IMR-90 (cell line): ENCODE results near the gene PTX3. TPM values are rescaled to one million over a fixed set of nuclear protein-coding genes. Genes with fewer than 3 reads are reported as not detected.

ENCODE experiments used
- ATAC-seq: fragments of 200-7000 bp; cut with Tn5 transposase; 2 replicates; pipeline ENCODE4 v1.9.1; 2020; ENCODE audit warnings: low read depth, mild to moderate bottlenecking, moderate library complexity
- BruUV-seq: library from RNA; stranded (reverse); fragments of 400-500 nt; replicated peaks from 2 replicates; lab custom pipeline; 2021; lab: Mats Ljungman, UMichigan
- CTCF ChIA-PET: fragments of 300-600 bp; formaldehyde crosslinking; extraction: SDS; loops from one replicate; lab custom pipeline; 2021; ENCODE audit warnings: antibody characterized with exemption; lab: Yijun Ruan, JAX
- POLR2A ChIA-PET: fragments of 300-600 bp; sonication (Branson Sonifier 250); formaldehyde crosslinking; loops from one replicate; lab custom pipeline; 2022; ENCODE audit warnings: antibody characterized with exemption; ENCODE audit not compliant: unreplicated experiment; lab: Charles Lee
- DNase-seq: peaks from one replicate; pipeline ENCODE4 v3.0.0; 2013
- H2AFZ ChIP-seq: replicated peaks from 2 replicates; pipeline ENCODE3; 2013; ENCODE audit warnings: low read length, mild to moderate bottlenecking; ENCODE audit not compliant: poor library complexity
- H2AK5ac ChIP-seq: 2 replicates; pipeline ENCODE4 v1.6.1; 2013; ENCODE audit warnings: low read depth, low read length, inconsistent platforms
- H2AK9ac ChIP-seq: replicated peaks from 2 replicates; pipeline ENCODE3; 2013; ENCODE audit warnings: mild to moderate bottlenecking, low read depth, low read length, moderate library complexity; ENCODE audit not compliant: poor library complexity
- H2BK120ac ChIP-seq: 2 replicates; pipeline ENCODE4 v1.6.1; 2013; ENCODE audit warnings: low read depth, low read length, inconsistent platforms
- H2BK15ac ChIP-seq: 3 replicates; pipeline ENCODE4 v1.6.1; 2013; ENCODE audit warnings: low read depth, low read length, inconsistent platforms
- H2BK20ac ChIP-seq: 2 replicates; pipeline ENCODE4 v1.6.1; 2013; ENCODE audit warnings: low read depth, mild to moderate bottlenecking, inconsistent platforms, low read length, moderate library complexity
- H2BK5ac ChIP-seq: 2 replicates; pipeline ENCODE4 v1.6.1; 2013; ENCODE audit warnings: mild to moderate bottlenecking, low read depth, low read length, inconsistent platforms; ENCODE audit not compliant: poor library complexity, severe bottlenecking
- H3K14ac ChIP-seq: replicated peaks from 2 replicates; pipeline ENCODE4 v1.6.1; 2013; ENCODE audit warnings: low read depth, low read length, inconsistent platforms
- H3K18ac ChIP-seq: 2 replicates; pipeline ENCODE4 v1.6.1; 2013; ENCODE audit warnings: low read depth, low read length, control low read depth
- H3K23ac ChIP-seq: 2 replicates; pipeline ENCODE4 v1.6.1; 2013; ENCODE audit warnings: low read depth, low read length, inconsistent platforms
- H3K27ac ChIP-seq: 2 replicates; pipeline ENCODE4 v1.5.1; 2013; ENCODE audit warnings: mild to moderate bottlenecking, control low read depth, low read length; ENCODE audit not compliant: insufficient read depth
- H3K27me3 ChIP-seq: 2 replicates; pipeline ENCODE4 v1.6.1; 2013; ENCODE audit warnings: low read length; ENCODE audit not compliant: control insufficient read depth, insufficient read depth
- H3K36me3 ChIP-seq: 2 replicates; pipeline ENCODE4 v1.6.1; 2013; ENCODE audit warnings: low read length, mixed read lengths; ENCODE audit not compliant: control insufficient read depth, insufficient read depth
- H3K4ac ChIP-seq: 2 replicates; pipeline ENCODE4 v1.6.1; 2013; ENCODE audit warnings: low read depth, low read length, inconsistent platforms
- H3K4me1 ChIP-seq: 2 replicates; pipeline ENCODE4 v1.6.1; 2013; ENCODE audit warnings: low read length, mixed read lengths; ENCODE audit not compliant: control insufficient read depth, insufficient read depth
- H3K4me2 ChIP-seq: 2 replicates; pipeline ENCODE4 v1.6.1; 2013; ENCODE audit warnings: low read depth, mild to moderate bottlenecking, control low read depth, low read length, moderate library complexity
- H3K4me3 ChIP-seq: 2 replicates; pipeline ENCODE4 v1.5.1; 2013; ENCODE audit warnings: low read depth, mild to moderate bottlenecking, control low read depth, low read length, moderate library complexity; ENCODE audit not compliant: insufficient read depth
- H3K56ac ChIP-seq: 2 replicates; pipeline ENCODE4 v1.6.1; 2013; ENCODE audit warnings: low read length, inconsistent platforms; ENCODE audit not compliant: insufficient read depth; ENCODE audit errors: extremely low read depth
- H3K79me1 ChIP-seq, 2 experiments: 2 replicates each; pipeline ENCODE4 v1.6.1; 2013; ENCODE audit warnings: low read length in 2 of 2, inconsistent platforms in 1 of 2, low read depth in 1 of 2
- H3K9ac ChIP-seq: 2 replicates; pipeline ENCODE4 v1.6.1; 2013; ENCODE audit warnings: low read depth, low read length, control low read depth
- H3K9me1 ChIP-seq: 2 replicates; pipeline ENCODE4 v1.6.1; 2013; ENCODE audit warnings: low read length, inconsistent platforms; ENCODE audit not compliant: insufficient read depth
- H3K9me3 ChIP-seq: 2 replicates; pipeline ENCODE4 v1.6.1; 2013; ENCODE audit warnings: low read length; ENCODE audit not compliant: control insufficient read depth, insufficient read depth
- H4K20me1 ChIP-seq: 2 replicates; pipeline ENCODE4 v1.6.1; 2013; ENCODE audit warnings: low read length, inconsistent platforms; ENCODE audit not compliant: insufficient read depth
- H4K5ac ChIP-seq: 2 replicates; pipeline ENCODE4 v1.6.1; 2013; ENCODE audit warnings: mild to moderate bottlenecking, low read depth, low read length, control low read depth
- H4K8ac ChIP-seq, 2 experiments: 2 replicates each; pipeline ENCODE4 v1.6.1; 2013; ENCODE audit warnings: low read depth in 2 of 2, low read length in 2 of 2, control low read depth in 1 of 2, inconsistent platforms in 1 of 2
- H4K91ac ChIP-seq: 2 replicates; pipeline ENCODE4 v1.6.1; 2013; ENCODE audit warnings: low read depth, low read length, inconsistent platforms; ENCODE audit not compliant: insufficient read depth
- POLR2A ChIP-seq: IDR thresholded peaks from 2 replicates; pipeline ENCODE4 v1.6.1; 2012; ENCODE audit warnings: mild to moderate bottlenecking, low read depth, low read length
- dilution Hi-C: fragments of 300-500 bp; cut with HindIII; formaldehyde crosslinking; loops from one replicate; pipeline ENCODE4 v1.14.3; 2018; ENCODE audit warnings: low sequenced_read_pairs; ENCODE audit not compliant: unreplicated experiment
- in situ Hi-C: fragments of 300-500 bp; cut with MboI; formaldehyde crosslinking; loops from 3 replicates; pipeline ENCODE4 v1.14.3; 2019; ENCODE audit warnings: low sequenced_read_pairs, inconsistent platforms, mixed read lengths
- intact Hi-C: fragments of 100-400 bp; cut with micrococcal nuclease; formaldehyde crosslinking; loops from 2 replicates; pipeline ENCODE4 v1.10.0; 2022
- polyA plus RNA-seq, 3 experiments: library from polyadenylated mRNA; depleted of rRNA; stranded (reverse); fragments of >200 nt; gene quantifications; 2 replicates each; pipeline ENCODE4 v1.2.3, GENCODE V29; 2012; ENCODE audit warnings: low replicate concordance in 1 of 3
- total RNA-seq: library from RNA; depleted of rRNA; stranded (reverse); fragments of >200 nt; gene quantifications from 2 replicates; pipeline ENCODE4 v1.2.3, GENCODE V29; 2012
- TF ChIP-seq, protein P1 (sequence below): fragments of 150-350 bp; IDR thresholded peaks from 2 replicates; pipeline ENCODE4 v1.6.1; 2016; ENCODE audit warnings: low read depth, mild to moderate bottlenecking, low read length, moderate library complexity, borderline replicate concordance
- TF ChIP-seq, protein P2 (sequence below): conservative IDR thresholded peaks from 2 replicates; pipeline ENCODE4 v1.5.1; 2012; ENCODE audit warnings: mild to moderate bottlenecking, low read depth, low read length, improper control_type of control experiment

Gene PTX3
- total and polyA plus RNA-seq, 2 of the 4 experiments (the other 2 are of a cell fraction), result 97.9 to 135 TPM

DNA sequence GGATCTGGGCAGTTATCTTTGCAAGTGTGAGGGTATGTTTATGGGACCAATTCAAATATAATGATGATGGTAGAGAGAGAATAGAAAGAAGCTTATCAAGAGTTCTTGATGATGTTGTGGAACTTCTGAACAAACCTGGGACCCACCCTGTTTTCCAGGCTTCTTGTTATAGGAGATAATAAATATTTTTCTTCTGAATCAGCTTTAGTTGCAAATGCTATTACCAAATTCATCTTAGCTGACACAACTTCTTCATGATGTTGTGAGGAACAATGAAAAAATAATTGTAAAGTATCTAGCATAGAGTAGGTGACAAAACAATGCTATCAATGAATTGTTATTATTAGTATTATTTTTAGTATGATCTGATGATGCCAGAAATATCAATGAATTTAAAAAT, 43.5 kb upstream of the PTX3 start:
- no peak overlapping the region for H3K4me2 ChIP-seq
- H3K14ac ChIP-seq, result no peak overlapping the region
- no peak overlapping the region for H2AK9ac ChIP-seq
- H2BK20ac ChIP-seq, result no peak overlapping the region
- H3K27ac ChIP-seq, result no peak overlapping the region
- no peak overlapping the region for H3K18ac ChIP-seq
- no peak overlapping the region for H3K23ac ChIP-seq
- no peaks in the 10 kb centered on the region for H3K9me3 ChIP-seq
- no peak overlapping the region for H4K91ac ChIP-seq
- no peak overlapping the region for H3K4me3 ChIP-seq
- ChIA-PET CTCF (interaction anchor here (0.6 kb wide), 1 partner anchor 32 kb away, joined by 6 read pairs; no protein-coding TSS in a partner anchor), POLR2A (no interaction called here)
- no peak overlapping the region for H2BK5ac ChIP-seq
- H3K9me1 ChIP-seq, result no peaks in the 10 kb centered on the region
- ATAC-seq, result no peak
- DNase-seq, result no peak
- H2BK15ac ChIP-seq, result no peak overlapping the region
- no peaks in the 10 kb centered on the region for H3K79me1 ChIP-seq
- H2AFZ ChIP-seq, result no peak overlapping the region
- H3K36me3 ChIP-seq, result no peaks in the 10 kb centered on the region
- H3K4ac ChIP-seq, result no peak overlapping the region
- H2BK120ac ChIP-seq, result no peak overlapping the region
- intact Hi-C loops (no loop called here), dilution Hi-C loops (no loop called here), in situ Hi-C loops (no loop called here)
- H3K9ac ChIP-seq, result no peak overlapping the region
- BruUV-seq, result no TSS peak
- no peak overlapping the region for H2AK5ac ChIP-seq
- no peak for TF ChIP-seq POLR2A
- TF ChIP-seq, protein P1, sequence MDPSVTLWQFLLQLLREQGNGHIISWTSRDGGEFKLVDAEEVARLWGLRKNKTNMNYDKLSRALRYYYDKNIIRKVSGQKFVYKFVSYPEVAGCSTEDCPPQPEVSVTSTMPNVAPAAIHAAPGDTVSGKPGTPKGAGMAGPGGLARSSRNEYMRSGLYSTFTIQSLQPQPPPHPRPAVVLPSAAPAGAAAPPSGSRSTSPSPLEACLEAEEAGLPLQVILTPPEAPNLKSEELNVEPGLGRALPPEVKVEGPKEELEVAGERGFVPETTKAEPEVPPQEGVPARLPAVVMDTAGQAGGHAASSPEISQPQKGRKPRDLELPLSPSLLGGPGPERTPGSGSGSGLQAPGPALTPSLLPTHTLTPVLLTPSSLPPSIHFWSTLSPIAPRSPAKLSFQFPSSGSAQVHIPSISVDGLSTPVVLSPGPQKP, result no peak
- TF ChIP-seq, protein P2, sequence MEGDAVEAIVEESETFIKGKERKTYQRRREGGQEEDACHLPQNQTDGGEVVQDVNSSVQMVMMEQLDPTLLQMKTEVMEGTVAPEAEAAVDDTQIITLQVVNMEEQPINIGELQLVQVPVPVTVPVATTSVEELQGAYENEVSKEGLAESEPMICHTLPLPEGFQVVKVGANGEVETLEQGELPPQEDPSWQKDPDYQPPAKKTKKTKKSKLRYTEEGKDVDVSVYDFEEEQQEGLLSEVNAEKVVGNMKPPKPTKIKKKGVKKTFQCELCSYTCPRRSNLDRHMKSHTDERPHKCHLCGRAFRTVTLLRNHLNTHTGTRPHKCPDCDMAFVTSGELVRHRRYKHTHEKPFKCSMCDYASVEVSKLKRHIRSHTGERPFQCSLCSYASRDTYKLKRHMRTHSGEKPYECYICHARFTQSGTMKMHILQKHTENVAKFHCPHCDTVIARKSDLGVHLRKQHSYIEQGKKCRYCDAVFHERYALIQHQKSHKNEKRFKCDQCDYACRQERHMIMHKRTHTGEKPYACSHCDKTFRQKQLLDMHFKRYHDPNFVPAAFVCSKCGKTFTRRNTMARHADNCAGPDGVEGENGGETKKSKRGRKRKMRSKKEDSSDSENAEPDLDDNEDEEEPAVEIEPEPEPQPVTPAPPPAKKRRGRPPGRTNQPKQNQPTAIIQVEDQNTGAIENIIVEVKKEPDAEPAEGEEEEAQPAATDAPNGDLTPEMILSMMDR, result no peak
- H4K5ac ChIP-seq, result no peak overlapping the region
- H3K4me1 ChIP-seq, result peaks cover 11% of the 10 kb centered on the region
- no peak overlapping the region for H3K56ac ChIP-seq
- no peaks in the 10 kb centered on the region for H4K20me1 ChIP-seq
- H4K8ac ChIP-seq, result no peak overlapping the region
- no peaks in the 10 kb centered on the region for H3K27me3 ChIP-seq
